PC-3 (cell line): Measurements from ENCODE around the gene ADAMTS16. TPM values are rescaled to one million over a fixed set of nuclear protein-coding genes. Genes with fewer than 3 reads are reported as not detected.

Experiments used
- ATAC-seq: fragments of 200-7000 bp; cut with Tn5 transposase; 2 replicates; pipeline ENCODE4 v1.9.1; 2020; ENCODE audit warnings: mild to moderate bottlenecking, moderate library complexity
- BruUV-seq: library from RNA; stranded (reverse); fragments of 400-500 nt; replicated peaks from 2 replicates; lab custom pipeline; 2021; lab: Mats Ljungman, UMichigan
- CTCF ChIA-PET: fragments of 300-600 bp; sonication (Branson Sonifier 250); formaldehyde crosslinking; loops from one replicate; lab custom pipeline; 2022; ENCODE audit warnings: antibody characterized with exemption; lab: Charles Lee
- POLR2A ChIA-PET: fragments of 300-600 bp; sonication (Branson Sonifier 250); formaldehyde crosslinking; loops from one replicate; lab custom pipeline; 2022; ENCODE audit warnings: antibody characterized with exemption; ENCODE audit not compliant: unreplicated experiment; lab: Charles Lee
- DNase-seq: peaks from one replicate; pipeline ENCODE4 v3.0.0-alpha.2; 2015
- H2AFZ ChIP-seq: fragments of 300-600 bp; sonication (generic); 2 replicates; pipeline ENCODE4 v1.6.0; 2016; ENCODE audit warnings: antibody characterized with exemption, low read length
- H3F3A ChIP-seq: fragments of 300-600 bp; sonication (generic); one replicate; pipeline ENCODE4 v1.6.0; 2017; ENCODE audit warnings: antibody characterized with exemption, low read length, control low read depth, mild to moderate bottlenecking; ENCODE audit not compliant: unreplicated experiment
- H3K27ac ChIP-seq: fragments of 300-600 bp; sonication (generic); 2 replicates; pipeline ENCODE4 v1.5.1; 2016; ENCODE audit warnings: mild to moderate bottlenecking, low read length
- H3K27me3 ChIP-seq: fragments of 300-600 bp; sonication (generic); 2 replicates; pipeline ENCODE4 v1.6.1; 2016; ENCODE audit warnings: low read length, mixed read lengths
- H3K36me3 ChIP-seq: fragments of 300-600 bp; sonication (generic); 2 replicates; pipeline ENCODE4 v1.6.1; 2016; ENCODE audit warnings: low read depth, mixed run types, low read length, mixed read lengths
- H3K4me1 ChIP-seq: fragments of 300-600 bp; sonication (generic); 2 replicates; pipeline ENCODE4 v1.5.1; 2016; ENCODE audit warnings: low read length; ENCODE audit not compliant: insufficient read depth
- H3K4me2 ChIP-seq: fragments of 300-600 bp; sonication (generic); 2 replicates; pipeline ENCODE4 v1.6.0; 2016; ENCODE audit warnings: low read length
- H3K4me3 ChIP-seq: fragments of 300-600 bp; sonication (generic); 2 replicates; pipeline ENCODE4 v1.5.1; 2016; ENCODE audit warnings: mild to moderate bottlenecking, low read length, mixed read lengths
- H3K79me2 ChIP-seq: fragments of 300-600 bp; sonication (generic); 2 replicates; pipeline ENCODE4 v1.6.1; 2017; ENCODE audit warnings: low read length, mixed read lengths
- H3K9ac ChIP-seq: fragments of 300-600 bp; sonication (generic); 2 replicates; pipeline ENCODE4 v1.6.0; 2016; ENCODE audit warnings: mild to moderate bottlenecking, low read length
- H3K9me2 ChIP-seq: fragments of 300-600 bp; sonication (generic); replicated peaks from 2 replicates; pipeline ENCODE4 v1.6.1; 2016; ENCODE audit warnings: mixed run types, low read length, mixed read lengths
- H3K9me3 ChIP-seq: fragments of 300-600 bp; sonication (generic); 2 replicates; pipeline ENCODE4 v1.6.1; 2016; ENCODE audit warnings: low read length, mixed read lengths
- H4K20me1 ChIP-seq: fragments of 300-600 bp; sonication (generic); 2 replicates; pipeline ENCODE4 v1.6.1; 2016; ENCODE audit warnings: low read length, mixed read lengths
- CTCF ChIP-seq: fragments of 300-600 bp; sonication (generic); conservative IDR thresholded peaks from 2 replicates; pipeline ENCODE4 v1.5.1; 2017; ENCODE audit warnings: antibody characterized with exemption, low read depth, mild to moderate bottlenecking, low read length
- EZH2 ChIP-seq: fragments of 300-600 bp; sonication (generic); IDR thresholded peaks from one replicate; pipeline ENCODE4 v1.6.1; 2017; ENCODE audit warnings: antibody characterized with exemption, mild to moderate bottlenecking, low read length; ENCODE audit not compliant: unreplicated experiment
- EZH2phosphoT487 ChIP-seq: fragments of 300-600 bp; sonication (generic); IDR thresholded peaks from 2 replicates; pipeline ENCODE4 v1.6.1; 2018; ENCODE audit warnings: mild to moderate bottlenecking, antibody characterized with exemption, low read length, borderline replicate concordance
- intact Hi-C: fragments of 100-400 bp; cut with micrococcal nuclease; formaldehyde crosslinking; loops from 2 replicates; pipeline ENCODE4 v1.9.0; 2023
- total RNA-seq: library from RNA; depleted of rRNA; stranded (reverse); fragments of >200 nt; gene quantifications from 2 replicates; pipeline ENCODE4 v1.2.3, GENCODE V29; 2014

Gene ADAMTS16
- total RNA-seq, 1 experiment from 2014 or later: 1.7 TPM

- Histone ChIP-seq H3K4me3 (no peak overlapping the region), H3F3A (no peaks in the 10 kb centered on the region), H2AFZ (no peak overlapping the region), H4K20me1 (no peaks in the 10 kb centered on the region), H3K79me2 (no peaks in the 10 kb centered on the region), H3K9me2 (no peaks in the 10 kb centered on the region), H3K27ac (no peak overlapping the region), H3K9ac (no peak overlapping the region), H3K4me2 (no peak overlapping the region), H3K27me3 (no peaks in the 10 kb centered on the region), H3K36me3 (no peaks in the 10 kb centered on the region), H3K9me3 (no peaks in the 10 kb centered on the region), H3K4me1 (peaks cover 12% of the 10 kb centered on the region)
- DNase-seq (no peak), ATAC-seq (no peak)
- CTCF ChIA-PET: no interaction called here
- POLR2A ChIA-PET: no interaction called here
- intact Hi-C loops: no loop called here
- TF ChIP-seq EZH2phosphoT487 (no peak), CTCF (no peak), EZH2 (no peak)
- BruUV-seq: no TSS peak
Measured at GRCh38 chr5:5360363-5360940, 220.3 kb downstream of the ADAMTS16 start.

- no peaks in the 10 kb centered on the region for H3K27me3 ChIP-seq
- H3K79me2 ChIP-seq: no peaks in the 10 kb centered on the region
- no peaks in the 10 kb centered on the region for H3K9me3 ChIP-seq
- no peaks in the 10 kb centered on the region for H3K9me2 ChIP-seq
- no peaks in the 10 kb centered on the region for H3K36me3 ChIP-seq
- ATAC-seq: no peak
- no peak overlapping the region for H2AFZ ChIP-seq
- no peak overlapping the region for H3K27ac ChIP-seq
- H3K4me3 ChIP-seq: no peak overlapping the region
- no TSS peak for BruUV-seq
- H4K20me1 ChIP-seq: no peaks in the 10 kb centered on the region
- ChIA-PET POLR2A (no interaction called here), CTCF (no interaction called here)
- intact Hi-C loops: no loop called here
- TF ChIP-seq EZH2phosphoT487: no peak
- no peak for TF ChIP-seq EZH2
- TF ChIP-seq CTCF: no peak
- H3K4me2 ChIP-seq: no peak overlapping the region
- no peak for DNase-seq
- H3K9ac ChIP-seq: no peak overlapping the region
- H3F3A ChIP-seq: no peaks in the 10 kb centered on the region
- H3K4me1 ChIP-seq: peaks cover 12% of the 10 kb centered on the region
Measured at GRCh38 chr5:5360941-5361520, 220.9 kb downstream of the ADAMTS16 start.

GRCh38 chr5:5363045-5363444, 222.9 kb downstream of the ADAMTS16 start:
- Histone ChIP-seq H2AFZ (no peak overlapping the region), H3K4me3 (no peak overlapping the region), H3K4me2 (0 out of 2 replicates have a peak overlapping the region, but pooled peaks have one; percentile 39), H3K36me3 (no peaks in the 10 kb centered on the region), H4K20me1 (no peaks in the 10 kb centered on the region), H3K27ac (no peak overlapping the region), H3K9me2 (no peaks in the 10 kb centered on the region), H3K79me2 (no peaks in the 10 kb centered on the region), H3K4me1 (peaks cover 12% of the 10 kb centered on the region), H3F3A (no peaks in the 10 kb centered on the region), H3K9ac (no peak overlapping the region), H3K27me3 (no peaks in the 10 kb centered on the region), H3K9me3 (no peaks in the 10 kb centered on the region)
- BruUV-seq: no TSS peak
- DNase-seq (peak; percentile 43), ATAC-seq (peak; percentile 24; the same call in 1 of the 2 replicates)
- ChIA-PET CTCF (no interaction called here), POLR2A (no interaction called here)
- intact Hi-C loops: no loop called here
- TF ChIP-seq EZH2phosphoT487: no peak
- no peak for TF ChIP-seq CTCF
- TF ChIP-seq EZH2: no peak
